Panc1 (cell line): ENCODE measurements around the gene GRHL3. TPM values are rescaled to one million over a fixed set of nuclear protein-coding genes. Genes with fewer than 3 reads are reported as not detected.

Experiments used
- ATAC-seq: fragments of 200-7000 bp; cut with Tn5 transposase; 2 replicates; pipeline ENCODE4 v1.9.1; 2020; ENCODE audit warnings: mild to moderate bottlenecking, moderate library complexity
- BruUV-seq: library from RNA; stranded (reverse); fragments of 400-500 nt; replicated peaks from 2 replicates; lab custom pipeline; 2021; lab: Mats Ljungman, UMichigan
- CTCF ChIA-PET: fragments of 300-600 bp; sonication (Branson Sonifier 250); formaldehyde crosslinking; loops from one replicate; lab custom pipeline; 2022; ENCODE audit warnings: antibody characterized with exemption; lab: Charles Lee
- POLR2A ChIA-PET: fragments of 300-600 bp; sonication (Branson Sonifier 250); formaldehyde crosslinking; loops from one replicate; lab custom pipeline; 2022; ENCODE audit warnings: antibody characterized with exemption; lab: Charles Lee
- DNase-seq: peaks from one replicate; pipeline ENCODE4 v3.0.0-alpha.2; 2010; ENCODE audit warnings: low read depth, low spot score
- H3K27ac ChIP-seq: 2 replicates; pipeline ENCODE4 v1.5.1; 2011; ENCODE audit warnings: mild to moderate bottlenecking, low read length, inconsistent platforms
- H3K27me3 ChIP-seq: fragments of 200-500 bp; sonication (Bioruptor generic); 2 replicates; pipeline ENCODE4 v1.6.0; 2014; ENCODE audit warnings: low read length, inconsistent platforms; ENCODE audit not compliant: control insufficient read depth, insufficient read depth
- H3K36me3 ChIP-seq: fragments of 200-500 bp; sonication (Bioruptor generic); 2 replicates; pipeline ENCODE4 v1.5.1; 2014; ENCODE audit warnings: inconsistent platforms, mild to moderate bottlenecking, low read length, moderate library complexity; ENCODE audit not compliant: control insufficient read depth, insufficient read depth
- H3K4me1 ChIP-seq: 2 replicates; pipeline ENCODE4 v1.5.1; 2011; ENCODE audit warnings: inconsistent platforms, mild to moderate bottlenecking, low read length, moderate library complexity; ENCODE audit not compliant: control insufficient read depth, insufficient read depth
- H3K4me3 ChIP-seq, 2 experiments: 2 replicates each; pipeline ENCODE4 v1.5.1; 2011 to 2012; ENCODE audit warnings: low read depth in 2 of 2, low read length in 2 of 2, mild to moderate bottlenecking in 2 of 2, inconsistent platforms in 1 of 2, moderate library complexity in 1 of 2
- H3K9me3 ChIP-seq: fragments of 200-500 bp; sonication (Bioruptor generic); 2 replicates; pipeline ENCODE4 v1.5.1; 2014; ENCODE audit warnings: low read depth, mild to moderate bottlenecking, inconsistent platforms, low read length, moderate library complexity; ENCODE audit not compliant: control insufficient read depth, insufficient read depth
- POLR2AphosphoS5 ChIP-seq: IDR thresholded peaks from 2 replicates; pipeline ENCODE4 v1.6.1; 2012; ENCODE audit warnings: mild to moderate bottlenecking, low read depth, low read length, moderate library complexity
- REST ChIP-seq, 2 experiments: IDR thresholded peaks; 2 replicates each; pipeline ENCODE4 v1.6.1; 2011 to 2012; ENCODE audit warnings: low read depth in 2 of 2, control low read depth in 1 of 2, low read length in 1 of 2, mild to moderate bottlenecking in 1 of 2, moderate library complexity in 1 of 2; ENCODE audit not compliant: insufficient read depth in 1 of 2
- SIN3A ChIP-seq: IDR thresholded peaks from 2 replicates; pipeline ENCODE4 v1.6.1; 2012; ENCODE audit warnings: low read depth, mild to moderate bottlenecking, low read length, moderate library complexity, borderline replicate concordance; ENCODE audit not compliant: insufficient read depth
- TCF7L2 ChIP-seq: IDR thresholded peaks from 2 replicates; pipeline ENCODE4 v1.6.1; 2011; ENCODE audit warnings: mild to moderate bottlenecking, low read depth, low read length, inconsistent platforms
- in situ Hi-C: cut with HindIII; loops from 2 replicates; pipeline ENCODE4 v1.10.0; 2016; ENCODE audit warnings: low sequenced_read_pairs, low pct_unique_long_range_greater_than_20kb
- intact Hi-C: fragments of 100-400 bp; cut with micrococcal nuclease; formaldehyde crosslinking; loops from one replicate; pipeline ENCODE4 v1.10.0; 2022; ENCODE audit not compliant: unreplicated experiment
- total RNA-seq: library from RNA; stranded (reverse); gene quantifications from one replicate; pipeline ENCODE4 v1.2.1, GENCODE V29; 2021; ENCODE audit not compliant: unreplicated experiment
- TF ChIP-seq, protein P1 (sequence below): fragments of 450-650 bp; IDR thresholded peaks from 2 replicates; pipeline ENCODE4 v1.5.1; 2017; ENCODE audit warnings: mild to moderate bottlenecking

The GRHL3 gene
- total RNA-seq, 1 experiment from 2014 or later, result 16.7 TPM

DNA sequence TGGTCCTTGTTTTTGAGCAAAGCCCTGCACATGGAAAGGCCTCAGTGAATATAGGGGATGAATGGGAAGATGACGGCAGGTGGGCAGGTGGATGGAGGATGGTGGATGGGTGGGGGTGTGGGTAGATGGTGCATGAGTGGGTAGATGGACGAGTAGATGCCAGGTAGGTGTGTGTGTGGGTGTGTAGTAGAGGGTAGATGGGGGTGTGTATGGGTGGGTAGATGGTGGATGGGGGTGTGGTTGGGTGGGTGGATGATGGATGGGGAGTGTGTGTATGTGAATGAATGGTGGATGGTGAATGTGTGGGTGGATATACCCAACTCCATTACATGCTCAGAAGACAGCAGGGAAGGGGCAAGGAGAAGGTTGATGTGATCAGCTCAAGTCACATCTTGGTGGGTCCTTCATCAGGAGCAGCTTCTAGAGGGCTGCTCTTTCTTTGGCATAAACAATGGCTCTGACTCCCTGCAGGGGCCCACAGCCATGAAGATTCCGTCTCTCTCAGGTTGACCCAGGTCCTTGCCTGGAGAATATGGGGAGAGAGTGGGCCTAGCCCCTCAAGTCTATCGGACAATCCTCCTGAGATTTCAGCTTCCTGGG, 34.2 kb downstream of the GRHL3 start:
- intact Hi-C loops, result no loop called here

DNA sequence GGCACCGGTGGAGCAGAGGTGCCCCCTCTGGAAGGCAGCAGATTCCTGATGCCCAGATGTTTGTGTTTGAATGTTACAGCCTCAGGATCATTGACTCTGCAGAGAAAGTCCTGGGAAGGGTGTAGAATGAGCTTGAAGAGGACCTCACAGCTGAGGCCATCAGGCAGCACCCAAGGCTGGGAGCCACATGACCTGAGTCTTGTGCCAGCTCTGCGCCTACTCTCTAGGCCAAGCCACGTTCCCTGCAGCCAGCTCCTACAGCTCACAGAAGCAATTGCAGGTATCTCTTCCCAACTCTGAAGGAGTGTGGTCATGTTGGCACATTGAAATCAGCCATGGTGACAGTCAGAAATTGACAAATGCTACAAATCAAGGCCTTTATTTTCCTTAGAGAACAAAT, 36.3 kb downstream of the GRHL3 start:
- DNase-seq, result no peak
- CTCF ChIA-PET, result no interaction called here
- H3K27me3 ChIP-seq, result no peaks in the 10 kb centered on the region
- no peaks in the 10 kb centered on the region for H3K36me3 ChIP-seq
- no peaks in the 10 kb centered on the region for H3K4me1 ChIP-seq
- TF ChIP-seq REST (IDR thresholded peaks at IDR 0.05; ENCODE audit: insufficient read depth in 1 of 2, low read depth in 2 of 2, low read length in 1 of 2), result no peak
- TF ChIP-seq SIN3A, result no peak
- in situ Hi-C loops (no loop called here), intact Hi-C loops (no loop called here)
- POLR2A ChIA-PET, result no interaction called here
- H3K27ac ChIP-seq, result 0 out of 2 replicates have a peak overlapping the region, but pooled peaks have one; percentile 17
- no peak overlapping the region for H3K4me3 ChIP-seq
- H3K9me3 ChIP-seq, result no peaks in the 10 kb centered on the region
- BruUV-seq, result no TSS peak
- no peak for ATAC-seq

More for the DNA sequence above, 34.2 kb downstream of the GRHL3 start:
- CTCF ChIA-PET, result no interaction called here
- no peaks in the 10 kb centered on the region for H3K4me1 ChIP-seq
- no peaks in the 10 kb centered on the region for H3K27me3 ChIP-seq
- H3K27ac ChIP-seq, result no peak overlapping the region
- POLR2A ChIA-PET, result no interaction called here
- in situ Hi-C loops, result no loop called here
- BruUV-seq, result no TSS peak
- TF ChIP-seq TCF7L2 (no peak), SIN3A (no peak), REST (IDR thresholded peaks at IDR 0.05; ENCODE audit: insufficient read depth in 1 of 2, low read depth in 2 of 2, low read length in 1 of 2) (no peak), POLR2AphosphoS5 (no peak)
- TF ChIP-seq, protein P1, sequence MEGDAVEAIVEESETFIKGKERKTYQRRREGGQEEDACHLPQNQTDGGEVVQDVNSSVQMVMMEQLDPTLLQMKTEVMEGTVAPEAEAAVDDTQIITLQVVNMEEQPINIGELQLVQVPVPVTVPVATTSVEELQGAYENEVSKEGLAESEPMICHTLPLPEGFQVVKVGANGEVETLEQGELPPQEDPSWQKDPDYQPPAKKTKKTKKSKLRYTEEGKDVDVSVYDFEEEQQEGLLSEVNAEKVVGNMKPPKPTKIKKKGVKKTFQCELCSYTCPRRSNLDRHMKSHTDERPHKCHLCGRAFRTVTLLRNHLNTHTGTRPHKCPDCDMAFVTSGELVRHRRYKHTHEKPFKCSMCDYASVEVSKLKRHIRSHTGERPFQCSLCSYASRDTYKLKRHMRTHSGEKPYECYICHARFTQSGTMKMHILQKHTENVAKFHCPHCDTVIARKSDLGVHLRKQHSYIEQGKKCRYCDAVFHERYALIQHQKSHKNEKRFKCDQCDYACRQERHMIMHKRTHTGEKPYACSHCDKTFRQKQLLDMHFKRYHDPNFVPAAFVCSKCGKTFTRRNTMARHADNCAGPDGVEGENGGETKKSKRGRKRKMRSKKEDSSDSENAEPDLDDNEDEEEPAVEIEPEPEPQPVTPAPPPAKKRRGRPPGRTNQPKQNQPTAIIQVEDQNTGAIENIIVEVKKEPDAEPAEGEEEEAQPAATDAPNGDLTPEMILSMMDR, result no peak
- ATAC-seq, result no peak
- no peak overlapping the region for H3K4me3 ChIP-seq
- H3K36me3 ChIP-seq, result no peaks in the 10 kb centered on the region
- DNase-seq, result no peak
- no peaks in the 10 kb centered on the region for H3K9me3 ChIP-seq
